Measurements from ENCODE around the gene GSPT2. TPM values are rescaled to one million over a fixed set of nuclear protein-coding genes. Genes with fewer than 3 reads are reported as not detected.

The GSPT2 gene
- total RNA-seq, result 4.8 and 7.0 TPM in 2 replicates

GRCh38 chrX:51743179-51743957, at the start of gene GSPT2:
TSS of gene GSPT2 (plus strand) at chrX:51743442. CDS start at chrX:51743627, 185 bp downstream.

GRCh38 chrX:51710277-51711164, 32.7 kb upstream of the GSPT2 start, which contains the start of gene CENPVL1:
TSS of gene CENPVL1 (plus strand) at chrX:51710512. CDS start at chrX:51710512, 0 bp downstream.

Other genes with a start within 250 kb of the GSPT2 start
- gene NUDT11, start 246.8 kb upstream of the GSPT2 start, total RNA-seq, result 8.1 and 10.2 TPM in 2 replicates
- gene CENPVL3, start 124.5 kb upstream of the GSPT2 start, total RNA-seq, result not detected in 2 replicates
- gene CENPVL2, start 60.6 kb upstream of the GSPT2 start, total RNA-seq, result not detected in 2 replicates
- gene CENPVL1, start 32.9 kb upstream of the GSPT2 start, total RNA-seq, result not detected in 2 replicates
- 153 and 201 TPM in 2 replicates for gene MAGED1, start 150.2 kb downstream of the GSPT2 start, total RNA-seq

Data from smooth muscle cell of the pulmonary artery (primary cell).